T-helper 17 cell (primary cell): Measurements from ENCODE around the gene MAOA. TPM values are rescaled to one million over a fixed set of nuclear protein-coding genes. Genes with fewer than 3 reads are reported as not detected.
"Not testable (repeated sequence)": the region's sequence is repeated elsewhere in the genome, so short reads cannot be mapped to it uniquely, and the experiment has no call there.

Experiments used
- ATAC-seq: fragments of 150-1000 bp; cut with Tn5 transposase; 2 replicates; pipeline ENCODE4 v1.10.0; 2021; ENCODE audit warnings: mild to moderate bottlenecking, moderate library complexity
- DNase-seq, 3 donors: peaks; one replicate each; pipeline versions ENCODE4 v3.0.0 to v3.0.0-alpha.2; 2020 to 2021
- H3K9me3 ChIP-seq: one replicate; pipeline ENCODE4 v1.7.0; 2013; ENCODE audit warnings: low read length, mild to moderate bottlenecking; ENCODE audit not compliant: control insufficient read depth, poor library complexity, severe bottlenecking
- H3K27ac Mint-ChIP-seq: one replicate; pipeline ENCODE4 v1.8.0; 2022; ENCODE audit warnings: mild to moderate bottlenecking, moderate library complexity, mixed read lengths
- H3K27me3 Mint-ChIP-seq: one replicate; pipeline ENCODE4 v1.8.0; 2022; ENCODE audit warnings: mixed read lengths
- H3K36me3 Mint-ChIP-seq: one replicate; pipeline ENCODE4 v1.8.0; 2022; ENCODE audit warnings: low read depth, mixed read lengths
- H3K4me1 Mint-ChIP-seq: one replicate; pipeline ENCODE4 v1.8.0; 2022; ENCODE audit warnings: mild to moderate bottlenecking, mixed read lengths
- H3K4me3 Mint-ChIP-seq: one replicate; pipeline ENCODE4 v1.8.0; 2022; ENCODE audit warnings: mild to moderate bottlenecking, moderate library complexity, mixed read lengths
- total RNA-seq, 4 donors: library from RNA in 2 of 4; stranded (reverse) in 2 of 4; gene quantifications; one replicate each; pipeline ENCODE4 v1.2.3 and lab custom pipeline; 2022 to 2026

Gene MAOA
- total RNA-seq, 2 donors from 2014 or later, result 0.10 TPM; not detected in 1

DNA sequence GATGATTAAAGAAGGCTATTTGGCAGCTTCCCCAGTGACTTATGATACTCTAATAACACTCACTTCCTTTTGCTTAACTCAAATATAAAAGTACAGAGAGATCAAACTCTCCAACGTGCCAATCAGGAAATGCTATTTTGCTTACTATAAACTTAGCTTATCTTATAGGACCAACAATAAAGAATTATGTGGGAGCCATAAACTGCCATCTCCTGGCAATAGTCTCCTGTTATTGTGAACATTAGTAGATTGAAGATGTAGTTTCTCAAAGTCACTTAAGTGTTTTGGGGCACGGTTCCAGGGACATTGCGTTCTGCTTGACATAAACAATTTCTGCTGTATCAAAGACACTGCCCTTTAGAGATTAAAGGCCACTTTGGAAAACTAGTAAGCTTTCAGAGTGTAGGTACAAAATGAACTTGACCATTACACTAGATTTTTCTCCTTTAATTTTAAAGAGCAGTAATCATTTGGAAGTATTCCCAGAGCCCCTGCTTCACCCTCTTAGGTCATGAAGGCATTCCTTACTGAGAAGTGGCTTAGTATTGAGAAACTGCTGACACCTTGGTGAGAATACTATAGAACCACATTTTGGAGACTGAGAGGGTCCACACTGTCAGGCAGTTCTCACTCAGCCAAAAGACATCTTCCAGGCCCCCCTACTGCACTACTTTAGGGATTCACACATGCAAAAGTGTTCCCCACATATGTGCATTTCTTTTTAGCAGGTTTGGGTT is 51.9 kb downstream of the MAOA start:
- Mint-ChIP-seq H3K4me1 (no peaks in the 10 kb centered on the region), H3K36me3 (no peaks in the 10 kb centered on the region), H3K4me3 (no peak overlapping the region), H3K27ac (no peak overlapping the region), H3K27me3 (no peaks in the 10 kb centered on the region)
- no peak for ATAC-seq
- no peak for DNase-seq
- no peaks in the 10 kb centered on the region for H3K9me3 ChIP-seq

DNA sequence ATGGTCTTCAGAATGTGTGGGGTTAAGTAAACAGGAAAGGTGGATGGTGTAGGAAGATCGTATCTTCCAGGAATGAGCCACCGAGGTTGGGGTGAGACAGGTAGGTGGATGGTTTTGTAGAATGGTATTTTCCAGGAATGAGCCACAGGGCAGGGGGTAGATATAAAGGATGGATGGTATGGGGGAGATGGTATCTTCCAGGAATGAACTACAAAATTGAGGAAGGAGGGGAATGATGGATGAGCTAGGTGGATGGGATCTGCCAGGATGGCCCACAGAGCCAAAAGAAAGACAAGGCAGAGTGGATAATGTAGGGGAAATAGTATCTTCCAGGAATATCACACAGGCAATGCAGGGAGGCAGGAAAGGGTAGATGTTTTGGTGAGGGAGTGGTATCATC is 60.0 kb downstream of the MAOA start:
- H3K9me3 ChIP-seq, result no peaks in the 10 kb centered on the region
- Mint-ChIP-seq H3K27me3 (no peaks in the 10 kb centered on the region), H3K4me1 (no peaks in the 10 kb centered on the region), H3K36me3 (no peaks in the 10 kb centered on the region), H3K4me3 (no peak overlapping the region), H3K27ac (no peak overlapping the region)
- DNase-seq (no peak), ATAC-seq (no peak)

DNA sequence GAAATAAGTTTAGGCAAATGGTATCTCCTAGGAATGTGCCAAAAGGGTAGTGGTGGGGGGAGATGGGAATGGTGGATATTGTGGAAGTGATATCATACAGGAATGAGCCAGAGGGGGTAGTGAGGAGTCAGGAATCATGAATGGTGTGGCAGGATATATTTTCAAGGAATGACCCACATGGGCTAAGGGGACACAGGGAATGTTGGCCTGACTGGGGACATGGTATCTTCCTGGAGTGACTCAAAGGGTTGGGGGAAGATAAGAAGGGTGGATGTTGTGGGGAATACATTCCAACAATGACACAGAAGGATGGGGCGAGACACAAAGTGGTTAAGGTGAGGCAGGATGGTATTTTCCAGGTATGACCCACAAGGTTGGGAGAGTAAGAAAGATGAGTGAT is 60.6 kb downstream of the MAOA start:
- no peaks in the 10 kb centered on the region for H3K36me3 Mint-ChIP-seq
- H3K27me3 Mint-ChIP-seq, result no peaks in the 10 kb centered on the region

DNA sequence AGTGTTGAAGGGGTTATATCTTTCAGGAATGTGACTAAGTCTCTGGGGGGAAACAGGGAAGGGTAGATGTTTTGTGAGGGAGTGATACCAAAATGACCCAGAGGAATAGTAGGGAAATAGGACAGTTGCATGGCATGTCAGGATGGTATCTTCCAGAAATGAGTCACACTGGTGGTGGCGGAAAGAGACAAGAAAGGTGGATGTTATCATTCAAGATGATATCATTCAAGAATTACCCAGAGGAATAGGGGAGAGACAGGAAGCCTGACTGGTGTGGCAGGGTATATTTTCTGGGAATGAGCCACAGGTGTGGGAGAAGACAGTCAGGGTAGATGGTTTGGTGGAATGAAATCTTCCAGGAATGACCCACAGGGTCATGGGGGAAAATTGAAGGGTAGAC is 61.1 kb downstream of the MAOA start:
- Mint-ChIP-seq H3K27me3 (no peaks in the 10 kb centered on the region), H3K4me3 (no peak overlapping the region), H3K4me1 (no peaks in the 10 kb centered on the region), H3K36me3 (no peaks in the 10 kb centered on the region), H3K27ac (no peak overlapping the region)
- DNase-seq, result no peak
- no peak for ATAC-seq
- no peaks in the 10 kb centered on the region for H3K9me3 ChIP-seq

More for the DNA sequence above, 60.6 kb downstream of the MAOA start:
- H3K4me3 Mint-ChIP-seq, result no peak overlapping the region
- H3K9me3 ChIP-seq, result no peaks in the 10 kb centered on the region
- no peak for ATAC-seq
- no peak overlapping the region for H3K27ac Mint-ChIP-seq
- no peaks in the 10 kb centered on the region for H3K4me1 Mint-ChIP-seq
- DNase-seq, result no peak

DNA sequence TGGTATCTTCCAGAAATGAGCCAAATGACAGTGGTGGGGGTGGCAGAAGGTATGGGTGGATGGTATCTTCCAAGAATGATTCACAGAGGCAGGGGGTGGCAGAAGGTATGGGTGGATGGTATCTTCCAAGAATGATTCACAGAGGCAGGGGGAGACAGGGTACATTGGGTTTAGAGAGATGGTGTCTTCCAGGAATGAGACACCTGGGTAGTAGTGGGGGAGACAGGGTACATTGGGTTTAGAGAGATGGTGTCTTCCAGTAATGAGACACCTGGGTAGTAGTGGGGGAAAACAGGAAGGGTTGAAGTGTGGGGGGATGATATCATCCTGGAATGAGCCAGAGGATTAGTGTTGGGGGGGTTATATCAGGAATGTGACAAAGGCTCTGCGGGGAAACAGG is 62.0 kb downstream of the MAOA start:
- Mint-ChIP-seq H3K27me3 (no peaks in the 10 kb centered on the region), H3K27ac (no peak overlapping the region), H3K4me1 (no peaks in the 10 kb centered on the region), H3K4me3 (no peak overlapping the region), H3K36me3 (no peaks in the 10 kb centered on the region)
- H3K9me3 ChIP-seq, result no peaks in the 10 kb centered on the region
- ATAC-seq, result no peak
- no peak for DNase-seq

DNA sequence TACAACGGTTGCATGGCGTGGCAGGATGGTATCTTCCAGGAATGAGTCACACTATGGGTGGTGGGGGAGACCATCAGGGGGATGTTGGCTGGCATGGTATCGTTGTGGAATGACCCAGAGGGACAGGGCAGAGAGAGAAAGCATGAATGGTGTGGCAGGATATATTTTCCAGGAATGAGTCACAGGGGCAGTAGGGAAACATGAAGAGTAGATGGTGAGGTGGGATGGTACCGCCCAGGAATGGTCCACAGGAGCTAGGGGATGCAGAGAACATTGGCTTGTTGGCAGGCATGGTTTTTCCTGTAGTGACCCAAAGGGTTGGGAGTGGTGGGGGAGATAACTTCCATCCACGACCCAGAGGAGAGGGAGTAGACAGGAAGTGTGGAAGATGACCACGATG is 62.4 kb downstream of the MAOA start:
- H3K4me1 Mint-ChIP-seq, result no peaks in the 10 kb centered on the region
- H3K27me3 Mint-ChIP-seq, result no peaks in the 10 kb centered on the region
- no peak overlapping the region for H3K4me3 Mint-ChIP-seq
- ATAC-seq (no peak), DNase-seq (no peak)
- no peaks in the 10 kb centered on the region for H3K36me3 Mint-ChIP-seq
- H3K27ac Mint-ChIP-seq, result no peak overlapping the region
- no peaks in the 10 kb centered on the region for H3K9me3 ChIP-seq

DNA sequence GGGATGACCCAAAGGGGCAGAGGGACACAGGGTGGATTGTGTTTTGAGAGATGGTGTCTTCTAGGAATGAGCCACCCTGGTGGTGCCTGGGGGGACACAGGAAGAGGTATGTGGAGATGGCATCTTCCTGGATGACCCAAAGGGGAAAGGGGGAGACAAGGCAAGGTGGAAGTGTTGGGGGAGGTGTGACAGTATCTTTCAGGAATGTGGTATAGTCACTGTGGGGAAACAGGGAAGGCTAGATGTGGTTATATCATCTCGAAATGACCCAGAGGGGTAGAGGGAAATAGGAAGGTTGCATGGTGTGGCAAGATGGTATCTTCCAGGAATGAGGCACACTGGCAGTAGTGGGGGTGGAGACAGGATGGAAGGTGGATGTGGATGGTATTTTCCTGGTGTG is 62.9 kb downstream of the MAOA start:
- Mint-ChIP-seq H3K27me3 (no peaks in the 10 kb centered on the region), H3K36me3 (no peaks in the 10 kb centered on the region), H3K4me3 (no peak overlapping the region), H3K4me1 (no peaks in the 10 kb centered on the region), H3K27ac (no peak overlapping the region)
- ATAC-seq (no peak), DNase-seq (no peak)
- no peaks in the 10 kb centered on the region for H3K9me3 ChIP-seq

DNA sequence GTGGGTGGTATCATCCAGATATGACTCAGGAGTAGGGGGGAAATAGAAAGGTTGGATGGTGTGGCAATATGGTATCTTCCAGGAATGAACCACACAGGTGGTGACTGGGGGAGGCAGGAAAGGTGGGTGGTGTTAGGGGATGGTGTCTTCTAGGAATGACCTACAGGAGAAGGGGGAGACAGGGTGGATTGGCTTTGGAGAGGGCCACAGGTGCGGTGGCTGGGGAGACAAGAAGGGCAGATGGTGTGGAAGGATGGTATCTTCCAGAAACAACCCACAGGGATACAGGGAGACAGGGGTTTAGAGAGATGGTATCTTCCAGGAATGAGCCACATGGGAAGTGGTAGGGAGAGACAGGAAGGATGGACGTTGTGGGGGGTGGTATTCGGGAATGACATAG is 64.0 kb downstream of the MAOA start:
- H3K4me3 Mint-ChIP-seq, result no peak overlapping the region
- H3K27me3 Mint-ChIP-seq, result no peaks in the 10 kb centered on the region
- no peak overlapping the region for H3K27ac Mint-ChIP-seq
- DNase-seq (no peak), ATAC-seq (no peak)
- H3K9me3 ChIP-seq, result no peaks in the 10 kb centered on the region
- H3K4me1 Mint-ChIP-seq, result no peaks in the 10 kb centered on the region
- H3K36me3 Mint-ChIP-seq, result no peaks in the 10 kb centered on the region

DNA sequence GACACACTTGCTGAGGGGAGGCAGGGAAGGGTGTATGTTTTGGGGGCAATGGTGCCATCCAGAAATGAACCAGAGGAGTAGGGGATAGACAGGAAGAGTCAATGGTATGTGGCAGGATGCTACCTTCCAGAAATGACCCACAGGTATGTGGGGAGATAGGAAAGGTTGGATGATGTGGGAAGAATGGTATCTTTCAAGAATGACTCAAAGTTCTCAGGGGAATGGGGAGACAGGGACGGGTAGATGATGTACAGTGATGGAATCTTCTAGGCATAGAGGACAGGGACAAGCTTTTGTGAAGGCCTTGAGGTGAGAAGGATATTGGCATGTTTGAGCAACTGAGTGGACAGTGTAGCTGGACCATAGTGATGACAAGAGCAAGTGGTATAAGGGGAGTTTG is 64.9 kb downstream of the MAOA start:
- no peak for ATAC-seq
- Mint-ChIP-seq H3K36me3 (no peaks in the 10 kb centered on the region), H3K27ac (no peak overlapping the region), H3K4me1 (no peaks in the 10 kb centered on the region), H3K27me3 (no peaks in the 10 kb centered on the region), H3K4me3 (no peak overlapping the region)
- no peak for DNase-seq
- no peaks in the 10 kb centered on the region for H3K9me3 ChIP-seq

DNA sequence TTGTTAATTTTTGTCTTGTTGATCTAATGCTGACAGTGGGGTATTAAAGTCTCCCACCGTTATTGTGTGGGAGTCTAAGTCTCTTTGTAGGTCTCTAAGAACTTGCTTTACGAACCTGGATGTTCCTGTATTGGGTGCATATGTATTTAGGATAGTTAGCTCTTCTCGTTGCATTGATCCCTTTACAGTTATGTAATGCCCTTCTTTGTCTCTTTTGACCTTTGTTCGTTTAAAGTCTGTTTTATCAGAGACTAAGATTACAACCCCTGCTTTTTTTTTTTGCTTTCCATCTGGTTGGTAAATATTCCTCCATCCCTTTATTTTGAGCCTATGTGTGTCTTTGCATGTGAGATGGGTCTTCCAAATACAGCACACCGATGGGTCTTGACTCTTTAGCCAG is 69.1 kb downstream of the MAOA start:
- not testable (repeated sequence) for H3K36me3 Mint-ChIP-seq, H3K4me1 Mint-ChIP-seq, H3K4me3 Mint-ChIP-seq, H3K27me3 Mint-ChIP-seq, H3K27ac Mint-ChIP-seq, H3K9me3 ChIP-seq, DNase-seq, ATAC-seq

DNA sequence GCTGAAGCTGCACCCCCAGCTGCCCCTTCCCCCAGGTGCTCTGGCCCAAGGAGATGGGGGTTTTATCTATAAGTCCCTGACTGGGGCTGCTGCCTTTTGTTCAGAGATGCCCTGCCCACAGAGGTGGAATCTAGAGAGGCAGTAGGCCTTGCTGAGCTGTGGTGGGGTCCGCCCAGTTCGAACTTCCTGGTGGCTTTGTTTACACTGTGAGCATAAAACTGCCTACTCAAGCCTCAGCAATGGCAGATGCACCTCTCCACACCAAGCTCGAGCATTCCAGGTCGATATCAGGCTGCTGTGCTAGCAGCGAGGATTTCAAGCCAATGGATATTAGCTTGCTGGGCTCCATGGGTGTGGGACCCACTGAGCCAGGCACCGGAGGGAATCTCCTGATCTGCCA is 71.2 kb downstream of the MAOA start:
- H3K27me3 Mint-ChIP-seq, H3K4me3 Mint-ChIP-seq, H3K9me3 ChIP-seq, H3K36me3 Mint-ChIP-seq, H3K4me1 Mint-ChIP-seq, H3K27ac Mint-ChIP-seq, ATAC-seq, DNase-seq: not testable (repeated sequence)

DNA sequence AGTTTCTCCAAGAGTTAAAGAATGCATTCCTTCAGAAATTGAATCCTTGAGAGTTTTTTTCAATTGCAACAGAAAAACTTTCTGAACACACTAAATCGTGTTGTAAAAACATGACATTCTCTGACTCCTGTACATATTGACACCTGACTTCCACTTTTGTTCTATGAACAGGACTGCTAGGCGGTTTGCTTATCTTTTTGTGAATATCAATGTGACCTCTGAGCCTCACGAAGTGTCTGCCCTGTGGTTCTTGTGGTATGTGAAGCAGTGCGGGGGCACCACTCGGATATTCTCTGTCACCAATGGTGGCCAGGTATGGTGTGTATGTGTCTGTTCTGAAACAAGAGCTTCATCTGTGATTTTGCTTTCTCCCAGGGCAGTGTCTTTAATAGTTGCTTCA is 71.9 kb downstream of the MAOA start:
- Mint-ChIP-seq H3K27me3 (no peaks in the 10 kb centered on the region), H3K4me3 (no peak overlapping the region), H3K36me3 (no peaks in the 10 kb centered on the region), H3K27ac (no peak overlapping the region), H3K4me1 (no peaks in the 10 kb centered on the region)
- no peak for DNase-seq
- no peaks in the 10 kb centered on the region for H3K9me3 ChIP-seq
- ATAC-seq, result no peak

DNA sequence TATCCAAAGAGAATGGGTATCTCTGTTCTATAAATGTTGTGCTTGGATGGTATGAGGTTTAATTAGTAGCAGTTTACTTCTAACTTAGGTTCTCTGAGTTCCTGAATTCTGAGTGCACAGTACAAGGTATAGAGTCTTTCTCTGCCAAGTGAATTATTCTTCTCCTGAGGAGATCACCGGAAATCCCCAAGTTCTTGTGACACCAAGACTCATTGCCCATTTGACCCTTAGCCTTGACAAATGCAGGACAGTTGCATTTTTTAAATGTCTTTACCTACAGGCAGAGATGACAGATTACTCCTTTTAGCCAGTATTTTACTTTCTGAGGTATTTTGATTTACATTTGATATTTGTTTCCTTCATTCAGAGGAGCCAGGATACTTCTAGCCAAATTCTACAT is 72.9 kb downstream of the MAOA start:
- no peaks in the 10 kb centered on the region for H3K9me3 ChIP-seq
- Mint-ChIP-seq H3K4me1 (no peaks in the 10 kb centered on the region), H3K36me3 (no peaks in the 10 kb centered on the region), H3K27me3 (no peaks in the 10 kb centered on the region), H3K4me3 (no peak overlapping the region), H3K27ac (no peak overlapping the region)
- DNase-seq (no peak), ATAC-seq (no peak)

DNA sequence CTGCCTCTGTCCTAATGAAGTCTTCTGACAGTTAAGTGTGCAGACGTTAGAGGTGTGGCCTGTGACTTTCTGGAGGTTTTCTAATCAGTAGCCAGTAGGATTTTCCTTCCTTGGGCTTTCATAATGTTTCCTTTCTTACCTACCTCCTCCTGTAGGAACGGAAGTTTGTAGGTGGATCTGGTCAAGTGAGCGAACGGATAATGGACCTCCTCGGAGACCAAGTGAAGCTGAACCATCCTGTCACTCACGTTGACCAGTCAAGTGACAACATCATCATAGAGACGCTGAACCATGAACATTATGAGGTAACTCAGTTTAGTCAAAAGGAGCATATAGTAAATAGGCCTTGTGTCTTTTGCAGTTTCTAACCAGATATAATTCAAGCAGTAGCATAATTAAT is 75.0 kb downstream of the MAOA start:
- Mint-ChIP-seq H3K4me3 (no peak overlapping the region), H3K4me1 (no peaks in the 10 kb centered on the region), H3K27me3 (no peaks in the 10 kb centered on the region), H3K27ac (no peak overlapping the region), H3K36me3 (no peaks in the 10 kb centered on the region)
- no peak for ATAC-seq
- DNase-seq, result no peak
- no peaks in the 10 kb centered on the region for H3K9me3 ChIP-seq
